KMS-11 (cell line): ENCODE measurements around the gene MDH1B.

Experiments used
- H2AFZ ChIP-seq: fragments of 200-600 bp; sonication (generic); 2 replicates; pipeline ENCODE4 v1.6.1; 2016; ENCODE audit warnings: antibody characterized with exemption, mixed run types, low read depth
- H3K27ac ChIP-seq: fragments of 200-600 bp; sonication (generic); 2 replicates; pipeline ENCODE4 v1.6.1; 2016; ENCODE audit warnings: mild to moderate bottlenecking, mixed run types
- H3K27me3 ChIP-seq: fragments of 200-600 bp; sonication (generic); 2 replicates; pipeline ENCODE4 v1.6.1; 2017; ENCODE audit warnings: mild to moderate bottlenecking, low read depth, mixed run types, moderate library complexity; ENCODE audit not compliant: insufficient read depth
- H3K36me3 ChIP-seq: fragments of 200-600 bp; sonication (generic); 2 replicates; pipeline ENCODE4 v1.6.1; 2017; ENCODE audit warnings: mild to moderate bottlenecking, mixed run types; ENCODE audit not compliant: insufficient read depth
- H3K4me1 ChIP-seq: fragments of 200-600 bp; sonication (generic); 2 replicates; pipeline ENCODE4 v1.6.1; 2016; ENCODE audit warnings: mild to moderate bottlenecking, low read depth, mixed run types; ENCODE audit not compliant: poor library complexity, severe bottlenecking
- H3K4me2 ChIP-seq: fragments of 200-600 bp; sonication (generic); 2 replicates; pipeline ENCODE4 v1.7.0; 2016; ENCODE audit warnings: mild to moderate bottlenecking, mixed run types
- H3K4me3 ChIP-seq: fragments of 200-600 bp; sonication (generic); IDR thresholded peaks from 2 replicates; pipeline ENCODE4 v1.6.1; 2017; ENCODE audit warnings: low read depth, low read length, mixed read lengths; ENCODE audit not compliant: insufficient read depth
- H3K79me2 ChIP-seq: fragments of 200-600 bp; sonication (generic); 2 replicates; pipeline ENCODE4 v1.6.1; 2016; ENCODE audit warnings: low read depth, mixed run types; ENCODE audit not compliant: insufficient read depth
- H3K9ac ChIP-seq: fragments of 200-600 bp; sonication (generic); 2 replicates; pipeline ENCODE4 v1.6.1; 2016; ENCODE audit warnings: mild to moderate bottlenecking, mixed run types
- H4K20me1 ChIP-seq: fragments of 200-600 bp; sonication (generic); 2 replicates; pipeline ENCODE4 v1.6.1; 2016; ENCODE audit warnings: mild to moderate bottlenecking, mixed run types; ENCODE audit not compliant: insufficient read depth
- CTCF ChIP-seq: fragments of 200-600 bp; sonication (generic); conservative IDR thresholded peaks from 2 replicates; pipeline ENCODE4 v1.6.1; 2017; ENCODE audit warnings: low read depth, mild to moderate bottlenecking, antibody characterized with exemption, low read length, moderate library complexity, mixed read lengths

Gene MDH1B

DNA sequence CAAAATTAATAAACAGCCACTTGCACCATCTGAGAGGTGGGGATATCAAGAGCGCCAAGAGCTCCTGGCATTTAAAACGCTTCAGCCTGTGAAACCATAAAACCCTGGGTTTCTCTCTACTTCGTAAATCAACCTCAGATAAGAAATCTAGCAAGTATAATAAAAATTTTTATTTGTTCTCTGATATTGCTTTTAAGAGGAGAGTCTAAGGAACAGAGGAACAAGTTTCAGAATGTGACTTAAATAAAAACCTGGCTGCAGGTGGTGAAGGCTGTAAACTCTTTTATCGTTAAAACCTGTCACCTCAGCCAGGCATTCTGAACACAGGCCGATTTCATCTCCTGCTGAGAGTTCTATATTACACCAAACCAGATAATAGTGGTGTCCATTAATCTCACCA lies 56.8 kb downstream of the MDH1B start:
- TF ChIP-seq CTCF: no peak
- no peak overlapping the region for H2AFZ ChIP-seq
- H3K36me3 ChIP-seq: no peaks in the 10 kb centered on the region
- no peak overlapping the region for H3K4me3 ChIP-seq
- H3K27ac ChIP-seq: no peak overlapping the region
- H4K20me1 ChIP-seq: no peaks in the 10 kb centered on the region
- no peaks in the 10 kb centered on the region for H3K27me3 ChIP-seq
- H3K9ac ChIP-seq: no peak overlapping the region
- no peaks in the 10 kb centered on the region for H3K4me1 ChIP-seq
- H3K4me2 ChIP-seq: no peak overlapping the region
- H3K79me2 ChIP-seq: no peaks in the 10 kb centered on the region

DNA sequence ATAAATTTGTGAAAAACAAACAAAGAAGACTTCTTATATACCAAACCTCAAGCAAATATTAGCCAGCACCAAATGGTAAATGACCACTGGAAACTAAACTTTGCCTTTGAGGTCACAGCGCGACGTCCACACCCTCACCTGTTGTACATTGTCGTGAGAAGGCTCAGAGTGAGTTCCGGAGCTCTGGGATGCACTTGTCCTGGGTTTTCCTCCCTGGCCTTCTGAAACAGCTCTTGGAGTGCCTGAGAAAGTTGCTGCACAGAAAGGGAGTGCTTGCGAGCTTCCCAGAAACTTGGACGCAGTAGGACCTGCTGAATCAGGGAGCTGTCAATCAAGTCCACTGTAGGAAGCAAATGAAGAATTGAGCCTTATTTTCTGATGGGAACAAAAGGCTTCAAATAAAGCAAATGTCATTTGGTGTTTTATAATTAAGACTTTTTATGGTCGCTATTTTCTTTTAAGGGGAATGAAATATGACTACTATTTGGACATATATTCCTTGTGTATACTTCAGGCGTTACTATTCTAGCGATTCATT lies 57.9 kb downstream of the MDH1B start:
- H3K4me2 ChIP-seq: no peak overlapping the region
- no peak overlapping the region for H3K27ac ChIP-seq
- no peaks in the 10 kb centered on the region for H4K20me1 ChIP-seq
- no peaks in the 10 kb centered on the region for H3K4me1 ChIP-seq
- no peak overlapping the region for H3K4me3 ChIP-seq
- no peaks in the 10 kb centered on the region for H3K27me3 ChIP-seq
- H3K36me3 ChIP-seq: no peaks in the 10 kb centered on the region
- no peaks in the 10 kb centered on the region for H3K79me2 ChIP-seq
- TF ChIP-seq CTCF: no peak
- H3K9ac ChIP-seq: no peak overlapping the region
- no peak overlapping the region for H2AFZ ChIP-seq

DNA sequence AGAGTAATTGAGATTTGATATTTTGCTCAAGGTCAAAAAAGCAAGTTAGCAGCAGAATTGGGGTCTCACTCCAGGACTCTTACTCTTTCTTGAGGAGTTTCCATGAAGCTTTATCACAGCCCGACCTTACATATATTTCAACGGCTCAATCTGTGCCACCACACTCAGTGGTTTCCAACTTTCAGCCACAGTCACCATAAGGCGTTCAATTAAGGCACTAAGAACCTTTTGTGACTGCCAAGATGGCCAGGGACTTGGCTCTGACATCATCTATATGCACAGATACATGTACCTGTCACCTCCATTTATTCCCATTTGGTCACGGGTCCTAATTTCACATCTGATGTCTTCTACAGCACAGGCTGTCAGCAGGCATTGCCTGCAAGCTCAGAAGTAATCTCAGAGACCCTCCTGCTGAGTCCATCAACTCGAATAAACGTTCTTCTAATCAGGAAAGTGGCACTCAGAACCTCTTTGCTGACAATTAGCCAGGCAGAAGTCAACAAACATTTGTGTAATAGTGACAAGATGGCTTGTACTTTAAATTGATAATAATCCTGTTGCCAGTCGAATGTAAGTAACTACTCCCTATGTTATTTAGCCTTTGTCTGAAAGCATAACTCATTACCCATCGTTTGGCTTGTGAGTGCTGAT lies 63.0 kb downstream of the MDH1B start:
- H2AFZ ChIP-seq: no peak overlapping the region
- H3K4me1 ChIP-seq: peaks cover 4% of the 10 kb centered on the region
- H3K4me3 ChIP-seq: no peak overlapping the region
- H3K9ac ChIP-seq: no peak overlapping the region
- no peak for TF ChIP-seq CTCF
- H3K27ac ChIP-seq: no peak overlapping the region
- no peaks in the 10 kb centered on the region for H3K27me3 ChIP-seq
- H3K79me2 ChIP-seq: no peaks in the 10 kb centered on the region
- no peaks in the 10 kb centered on the region for H3K36me3 ChIP-seq
- H3K4me2 ChIP-seq: no peak overlapping the region
- no peaks in the 10 kb centered on the region for H4K20me1 ChIP-seq

GRCh38 chr2:206700156-206700555 lies 65.0 kb downstream of the MDH1B start:
- no peak overlapping the region for H3K4me2 ChIP-seq

More at GRCh38 chr2:206700156-206700555, 65.0 kb downstream of the MDH1B start:
- no peak overlapping the region for H3K9ac ChIP-seq
- no peaks in the 10 kb centered on the region for H3K27me3 ChIP-seq
- no peak overlapping the region for H3K4me3 ChIP-seq
- TF ChIP-seq CTCF: no peak
- H3K79me2 ChIP-seq: no peaks in the 10 kb centered on the region
- no peak overlapping the region for H3K27ac ChIP-seq
- H4K20me1 ChIP-seq: no peaks in the 10 kb centered on the region
- H3K4me1 ChIP-seq: peaks cover 4% of the 10 kb centered on the region
- H3K36me3 ChIP-seq: no peaks in the 10 kb centered on the region
- no peak overlapping the region for H2AFZ ChIP-seq
